Karpas-422 (cell line): Measurements from ENCODE around the gene USP4. TPM values are rescaled to one million over a fixed set of nuclear protein-coding genes. Genes with fewer than 3 reads are reported as not detected.
"Not testable (repeated sequence)": the region's sequence is repeated elsewhere in the genome, so short reads cannot be mapped to it uniquely, and the experiment has no call there.

Experiments used
- DNase-seq: peaks from one replicate; pipeline ENCODE4 v3.0.0-alpha.2; 2015
- H2AFZ ChIP-seq: fragments of 200-600 bp; sonication (generic); 2 replicates; pipeline ENCODE4 v1.6.1; 2014; ENCODE audit warnings: antibody characterized with exemption, low read length, mixed read lengths
- H3K27ac ChIP-seq: fragments of 200-600 bp; sonication (generic); 2 replicates; pipeline ENCODE4 v1.5.1; 2014; ENCODE audit warnings: mild to moderate bottlenecking, low read length, moderate library complexity
- H3K27me3 ChIP-seq: fragments of 200-600 bp; sonication (generic); 2 replicates; pipeline ENCODE4 v1.6.1; 2014; ENCODE audit warnings: low read length, mixed read lengths
- H3K36me3 ChIP-seq: fragments of 200-600 bp; sonication (generic); 2 replicates; pipeline ENCODE4 v1.6.1; 2014; ENCODE audit warnings: low read length, mixed read lengths; ENCODE audit not compliant: insufficient read depth
- H3K4me1 ChIP-seq: fragments of 200-600 bp; sonication (generic); 2 replicates; pipeline ENCODE4 v1.6.1; 2014; ENCODE audit warnings: mild to moderate bottlenecking, low read length, mixed read lengths
- H3K4me2 ChIP-seq: fragments of 200-600 bp; sonication (generic); 2 replicates; pipeline ENCODE4 v1.6.1; 2014; ENCODE audit warnings: low read length, low read depth, mild to moderate bottlenecking; ENCODE audit not compliant: poor library complexity, severe bottlenecking
- H3K4me3 ChIP-seq: fragments of 200-600 bp; sonication (generic); 2 replicates; pipeline ENCODE4 v1.5.1; 2014; ENCODE audit warnings: mild to moderate bottlenecking, antibody characterized with exemption, low read length, mixed read lengths
- H3K79me2 ChIP-seq: fragments of 200-600 bp; sonication (generic); 2 replicates; pipeline ENCODE4 v1.6.1; 2014; ENCODE audit warnings: mild to moderate bottlenecking, low read length, mixed read lengths
- H3K9ac ChIP-seq: fragments of 200-600 bp; sonication (generic); 2 replicates; pipeline ENCODE4 v1.6.0; 2014; ENCODE audit warnings: low read length
- H3K9me2 ChIP-seq: fragments of 200-600 bp; sonication (generic), shearing (Covaris generic); replicated peaks from 2 replicates; pipeline ENCODE4 v1.6.0; 2014; ENCODE audit warnings: mild to moderate bottlenecking, low read length, moderate library complexity; ENCODE audit not compliant: insufficient read depth
- H3K9me3 ChIP-seq: fragments of 300-700, 200-600 bp; sonication (generic); 2 replicates; pipeline ENCODE4 v1.6.1; 2014; ENCODE audit warnings: low read length, mixed read lengths
- H4K20me1 ChIP-seq: fragments of 200-600 bp; sonication (generic); 2 replicates; pipeline ENCODE4 v1.6.1; 2014; ENCODE audit warnings: mild to moderate bottlenecking, antibody characterized with exemption, low read length, low read depth; ENCODE audit not compliant: insufficient read depth
- total RNA-seq: library from RNA; depleted of rRNA; stranded (reverse); fragments of >200 nt; shearing (Covaris generic); gene quantifications from 2 replicates; pipeline ENCODE4 v1.2.3, GENCODE V29; 2014; ENCODE audit warnings: low replicate concordance

USP4 gene
- total RNA-seq, 1 experiment from 2014 or later = 30.0 TPM

DNA sequence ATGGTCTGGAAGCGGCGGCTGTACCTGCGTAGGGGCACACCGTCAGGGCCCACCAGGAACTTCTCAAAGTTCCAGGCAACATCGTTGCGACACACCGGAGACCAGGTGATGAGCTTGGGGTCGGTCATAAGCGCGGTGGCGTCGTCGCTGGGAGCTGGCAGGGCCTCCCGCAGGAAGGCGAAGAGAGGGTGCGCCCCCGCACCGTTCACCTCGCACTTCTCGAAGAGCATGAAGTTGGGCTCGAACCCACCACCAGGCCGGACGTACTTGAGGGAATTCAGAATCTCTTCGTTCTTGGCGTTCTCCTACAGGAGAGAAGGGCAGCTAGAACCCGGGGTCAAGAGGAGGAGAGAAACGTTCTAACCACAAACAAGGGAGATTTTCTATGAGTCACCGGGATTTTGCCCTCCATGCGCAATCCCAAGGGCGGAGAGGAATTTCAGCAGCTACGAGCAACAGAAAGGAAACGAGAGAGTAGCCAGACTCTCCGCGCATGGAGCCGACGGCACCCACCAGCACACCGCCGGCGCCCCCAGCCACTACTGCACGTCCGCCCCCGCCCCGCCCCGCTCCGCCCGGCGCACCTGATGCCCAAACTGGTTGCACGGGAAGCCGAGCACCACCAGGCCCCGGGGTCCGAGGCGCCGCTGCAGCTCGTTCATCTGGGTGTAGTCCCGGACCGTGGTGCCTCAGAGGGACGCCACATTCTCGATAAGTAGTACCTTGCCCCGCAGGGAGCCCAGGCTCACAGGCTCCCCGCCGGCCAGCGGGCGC is 17.8 kb upstream of the USP4 start:
- Histone ChIP-seq H3K4me1 (peaks cover 24% of the 10 kb centered on the region), H3K4me3 (peak overlapping the region; percentile 70), H3K27ac (peak overlapping the region; percentile 67; the same call in 1 of the 2 replicates), H3K9ac (peak overlapping the region; percentile 76), H3K79me2 (peaks cover 15% of the 10 kb centered on the region), H3K36me3 (peaks cover 17% of the 10 kb centered on the region), H3K4me2 (peak overlapping the region; percentile 67)
- peak; percentile 52 for DNase-seq
- not testable (repeated sequence) for H3K27me3 ChIP-seq, H3K9me2 ChIP-seq, H2AFZ ChIP-seq, H3K9me3 ChIP-seq, H4K20me1 ChIP-seq

DNA sequence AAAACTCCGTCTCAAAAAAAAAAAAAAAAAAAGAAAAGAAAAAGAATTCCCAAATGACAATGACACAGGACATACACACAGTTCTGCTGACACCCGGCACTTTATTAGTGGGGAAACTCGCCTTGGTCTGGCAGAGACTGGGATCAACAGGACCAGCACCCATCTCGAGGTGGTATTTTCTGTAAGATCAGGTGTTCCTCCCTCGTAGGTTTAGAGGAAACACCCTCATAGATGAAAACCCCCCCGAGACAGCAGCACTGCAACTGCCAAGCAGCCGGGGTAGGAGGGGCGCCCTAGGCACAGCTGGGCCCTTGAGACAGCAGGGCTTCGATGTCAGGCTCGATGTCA is 17.2 kb upstream of the USP4 start:
- not testable (repeated sequence) for DNase-seq, H2AFZ ChIP-seq, H4K20me1 ChIP-seq, H3K9me3 ChIP-seq, H3K9me2 ChIP-seq, H3K27me3 ChIP-seq, H3K27ac ChIP-seq
- Histone ChIP-seq H3K4me2 (peak overlapping the region; percentile 67), H3K9ac (peak overlapping the region; percentile 76; the same call in 1 of the 2 replicates), H3K79me2 (peaks cover 15% of the 10 kb centered on the region), H3K4me1 (peaks cover 24% of the 10 kb centered on the region), H3K4me3 (peak overlapping the region; percentile 70), H3K36me3 (peaks cover 13% of the 10 kb centered on the region)

DNA sequence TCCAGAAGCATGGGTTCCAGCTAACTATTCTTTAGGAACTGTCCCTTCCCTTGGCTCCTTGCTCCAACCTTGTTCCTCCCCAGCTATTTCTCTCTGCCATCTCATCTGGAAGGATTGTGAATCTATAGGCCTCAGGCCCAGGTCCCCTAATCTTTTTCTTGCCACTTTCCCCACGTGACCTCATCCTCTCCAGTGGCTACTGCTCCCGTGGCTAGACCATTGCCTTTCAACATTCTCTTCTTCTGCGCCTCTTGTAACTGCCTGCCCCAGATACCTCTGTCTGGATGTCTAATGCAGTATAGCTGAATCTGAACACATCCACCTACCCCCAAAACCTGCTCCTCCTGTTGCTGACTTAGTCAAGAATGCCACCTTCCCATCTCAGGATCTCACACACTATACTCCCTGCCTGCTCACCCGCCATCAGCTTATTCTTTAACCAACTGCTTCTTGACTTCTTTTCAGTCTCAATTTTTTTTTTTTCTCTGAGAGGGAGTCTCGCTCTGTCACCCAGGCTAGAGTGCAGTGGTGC is 13.1 kb upstream of the USP4 start:
- Histone ChIP-seq H3K9me2 (no peaks in the 10 kb centered on the region), H3K4me2 (no peak overlapping the region), H4K20me1 (no peaks in the 10 kb centered on the region), H3K27ac (no peak overlapping the region), H3K9ac (no peak overlapping the region), H3K36me3 (peaks cover 12% of the 10 kb centered on the region), H3K4me3 (no peak overlapping the region), H3K27me3 (no peaks in the 10 kb centered on the region), H3K9me3 (no peaks in the 10 kb centered on the region), H3K79me2 (peaks cover 15% of the 10 kb centered on the region), H2AFZ (no peak overlapping the region), H3K4me1 (peaks cover 14% of the 10 kb centered on the region)
- no peak for DNase-seq

DNA sequence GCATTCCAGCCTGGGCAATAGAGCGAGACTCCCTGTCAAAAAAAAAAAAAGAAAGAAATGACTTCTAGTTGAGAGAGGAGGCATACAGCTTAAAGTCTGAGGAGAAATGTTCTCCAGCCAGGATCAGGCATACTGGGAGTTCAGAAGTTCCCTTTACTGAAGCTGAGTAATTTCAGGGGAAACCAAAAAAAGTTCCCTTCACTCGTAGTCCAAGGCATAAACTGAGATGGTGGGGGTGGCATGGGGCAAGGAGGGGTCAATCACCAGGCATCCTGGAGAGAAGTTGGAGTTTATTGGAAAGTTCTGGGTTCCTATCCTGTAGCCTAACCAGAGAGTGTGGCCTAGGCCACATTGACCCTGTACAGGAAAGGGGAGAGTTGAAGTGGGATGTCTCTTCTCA is 12.4 kb upstream of the USP4 start:
- DNase-seq = no peak
- no peak overlapping the region for H3K9ac ChIP-seq
- H3K79me2 ChIP-seq = peaks cover 8% of the 10 kb centered on the region
- no peak overlapping the region for H3K27ac ChIP-seq
- H3K4me3 ChIP-seq = no peak overlapping the region
- peaks cover 9% of the 10 kb centered on the region; the same call in 1 of the 2 replicates for H3K36me3 ChIP-seq
- H3K9me3 ChIP-seq = no peaks in the 10 kb centered on the region
- H3K4me1 ChIP-seq = peaks cover 10% of the 10 kb centered on the region
- no peaks in the 10 kb centered on the region for H4K20me1 ChIP-seq
- H3K4me2 ChIP-seq = no peak overlapping the region
- no peaks in the 10 kb centered on the region for H3K27me3 ChIP-seq
- H2AFZ ChIP-seq = no peak overlapping the region
- H3K9me2 ChIP-seq = no peaks in the 10 kb centered on the region

DNA sequence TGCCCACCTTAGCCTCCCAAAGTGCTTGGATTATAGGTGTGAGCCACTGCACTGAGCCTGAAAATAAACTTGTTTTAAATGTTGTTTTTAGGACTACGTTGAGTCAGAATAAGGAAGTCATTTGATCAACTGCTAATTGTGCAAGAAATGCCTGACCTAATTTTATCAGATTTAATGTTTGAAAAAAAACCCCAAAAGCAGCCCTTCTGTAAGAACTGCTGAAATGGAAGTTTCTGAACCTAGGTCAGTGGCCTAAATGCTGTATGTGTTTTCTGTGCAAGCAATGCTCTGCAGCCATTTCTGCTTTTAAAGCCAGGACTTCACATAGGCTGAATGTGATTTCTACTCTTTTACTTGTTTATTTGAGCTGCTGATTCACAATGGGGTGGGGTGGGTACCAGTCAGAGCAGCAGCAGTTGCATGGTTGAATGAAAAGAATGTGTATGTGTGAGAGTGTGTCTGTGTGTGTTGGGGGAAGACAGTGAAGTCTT is 11.7 kb upstream of the USP4 start:
- Histone ChIP-seq H3K4me1 (peaks cover 6% of the 10 kb centered on the region), H3K4me3 (no peak overlapping the region), H3K36me3 (peaks cover 5% of the 10 kb centered on the region; the same call in 1 of the 2 replicates), H3K9me3 (no peaks in the 10 kb centered on the region), H3K79me2 (peaks cover 4% of the 10 kb centered on the region; the same call in 1 of the 2 replicates), H2AFZ (no peak overlapping the region), H3K9ac (no peak overlapping the region), H3K27me3 (no peaks in the 10 kb centered on the region), H3K27ac (peak overlapping the region; percentile 32), H3K4me2 (no peak overlapping the region), H3K9me2 (no peaks in the 10 kb centered on the region), H4K20me1 (no peaks in the 10 kb centered on the region)
- peak; percentile 41 for DNase-seq

DNA sequence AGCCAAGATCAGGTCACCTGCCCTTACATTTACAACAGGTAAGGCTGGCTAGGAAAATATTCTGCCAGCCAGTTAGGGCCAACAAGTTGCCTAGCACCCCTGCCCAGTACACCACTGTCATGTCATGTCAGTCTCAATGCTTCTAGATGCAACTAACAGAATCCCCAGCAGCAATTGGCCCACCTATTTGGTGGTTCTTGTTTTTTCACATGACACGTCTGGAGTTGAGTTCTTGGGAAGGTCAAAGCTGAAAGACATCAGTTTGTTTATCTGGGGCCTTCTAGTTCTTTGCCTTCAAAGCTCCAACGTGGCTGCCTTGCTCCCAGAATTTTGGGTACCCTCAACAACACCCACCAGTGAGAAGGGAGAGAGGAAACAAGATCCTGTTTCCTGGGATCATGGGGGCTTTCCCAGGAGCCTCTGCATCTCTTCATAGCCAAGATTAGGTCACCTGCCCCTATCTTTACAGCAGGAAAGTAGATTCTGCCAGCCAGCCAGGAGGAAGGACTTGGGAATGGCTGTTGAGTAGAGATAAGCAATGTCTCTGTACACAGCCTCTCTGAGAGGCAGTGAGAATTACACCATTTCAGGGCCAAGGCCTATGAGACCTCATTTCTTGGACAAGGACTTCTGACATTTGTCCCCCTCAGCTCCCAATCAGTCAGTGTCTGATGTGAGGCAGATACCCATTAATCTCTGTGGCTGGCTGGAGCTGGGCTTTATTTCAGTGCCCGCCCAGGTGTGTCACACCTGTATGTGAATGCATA is 9.7 kb upstream of the USP4 start:
- Histone ChIP-seq H2AFZ (no peak overlapping the region), H3K9me3 (no peaks in the 10 kb centered on the region), H3K4me2 (no peak overlapping the region), H3K27me3 (no peaks in the 10 kb centered on the region), H3K79me2 (no peaks in the 10 kb centered on the region), H3K9me2 (no peaks in the 10 kb centered on the region), H3K36me3 (no peaks in the 10 kb centered on the region), H3K4me3 (no peak overlapping the region), H3K4me1 (peaks cover 12% of the 10 kb centered on the region), H4K20me1 (no peaks in the 10 kb centered on the region), H3K27ac (no peak overlapping the region), H3K9ac (no peak overlapping the region)
- DNase-seq = no peak

DNA sequence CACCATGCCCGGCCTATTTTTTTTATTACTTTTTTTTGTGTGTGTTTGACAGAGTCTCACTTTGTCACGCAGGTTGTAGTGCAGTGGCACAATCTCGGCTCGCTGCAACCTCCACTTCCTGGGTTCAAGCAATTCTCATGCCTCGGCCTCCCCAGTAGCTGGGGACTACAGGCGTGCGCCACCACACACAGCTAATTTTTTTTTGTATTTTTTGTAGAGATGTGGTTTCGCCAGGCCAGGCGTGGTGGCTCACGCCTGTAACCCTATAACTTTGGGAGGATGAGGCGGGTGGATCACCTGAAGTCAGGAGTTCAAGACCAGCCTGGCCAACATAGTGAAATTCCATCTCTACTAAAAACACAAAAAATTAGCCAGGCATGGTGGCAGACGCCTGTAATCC is 8.5 kb upstream of the USP4 start:
- not testable (repeated sequence) for H3K9me3 ChIP-seq, H3K79me2 ChIP-seq, H3K27ac ChIP-seq, H3K9ac ChIP-seq, H4K20me1 ChIP-seq, H3K27me3 ChIP-seq, H2AFZ ChIP-seq, H3K36me3 ChIP-seq, H3K4me2 ChIP-seq, H3K4me3 ChIP-seq, DNase-seq, H3K9me2 ChIP-seq
- peaks cover 13% of the 10 kb centered on the region for H3K4me1 ChIP-seq

DNA sequence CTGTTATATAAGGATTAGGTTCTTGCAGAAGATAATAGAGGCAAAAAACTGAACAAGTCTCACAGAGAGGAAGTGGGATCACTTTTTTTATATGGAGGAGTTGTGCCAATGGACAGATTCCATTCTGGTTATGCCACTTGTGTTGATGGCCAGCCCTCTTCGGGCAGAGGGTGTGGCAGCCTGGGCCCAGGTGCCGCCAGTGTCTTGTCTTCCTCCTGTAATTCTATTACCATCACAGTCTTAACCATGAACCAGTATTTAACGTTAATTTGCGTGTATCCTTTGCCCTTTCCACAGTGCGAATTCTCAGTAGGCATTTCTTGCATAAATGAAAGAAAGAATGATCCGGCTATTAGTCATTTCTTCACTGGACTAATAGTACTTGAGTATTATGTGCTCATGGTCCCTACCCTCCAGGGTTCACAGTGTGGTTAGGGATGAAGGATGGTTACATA is 7.0 kb upstream of the USP4 start:
- Histone ChIP-seq H3K79me2 (no peaks in the 10 kb centered on the region), H3K4me2 (no peak overlapping the region), H3K9me2 (no peaks in the 10 kb centered on the region), H3K27me3 (no peaks in the 10 kb centered on the region), H3K9ac (no peak overlapping the region), H3K4me1 (peaks cover 15% of the 10 kb centered on the region), H3K9me3 (no peaks in the 10 kb centered on the region), H3K36me3 (no peaks in the 10 kb centered on the region), H2AFZ (peak overlapping the region; percentile 48), H3K27ac (no peak overlapping the region), H4K20me1 (no peaks in the 10 kb centered on the region), H3K4me3 (no peak overlapping the region)
- no peak for DNase-seq
